GM12878 (cell line): ENCODE data around the gene SLC9A7. TPM values are rescaled to one million over a fixed set of nuclear protein-coding genes. Genes with fewer than 3 reads are reported as not detected.

Experiments used
- BCL11A ChIP-seq: IDR thresholded peaks from 2 replicates; pipeline ENCODE4 v1.6.1; 2011; ENCODE audit warnings: low read depth, low read length
- BRCA1 ChIP-seq: IDR thresholded peaks from 2 replicates; pipeline ENCODE4 v1.6.1; 2011; ENCODE audit warnings: low read depth, low read length, improper control_type of control experiment
- CHD4 ChIP-seq: fragments of 200-600 bp; sonication (generic); IDR thresholded peaks from 2 replicates; pipeline ENCODE4 v1.6.1; 2016; ENCODE audit warnings: mild to moderate bottlenecking
- EGR1 ChIP-seq, 2 experiments: IDR thresholded peaks; 1 replicate in 1 of 2; 2 replicates in 1 of 2; pipeline ENCODE4 v1.6.1; 2011 to 2012; ENCODE audit warnings: low read depth in 2 of 2, low read length in 2 of 2, borderline replicate concordance in 1 of 2, mild to moderate bottlenecking in 1 of 2, moderate library complexity in 1 of 2
- EP300 ChIP-seq, 2 experiments: fragments of 150-350 bp in 1 of 2; IDR thresholded peaks; 2 replicates each; pipeline ENCODE4 v1.6.1; 2011 to 2012; ENCODE audit warnings: low read depth in 2 of 2, low read length in 2 of 2, borderline replicate concordance in 1 of 2, improper control_type of control experiment in 1 of 2, inconsistent platforms in 1 of 2; ENCODE audit not compliant: control insufficient read depth in 1 of 2
- HDGF ChIP-seq: fragments of 450-650 bp; IDR thresholded peaks from 2 replicates; pipeline ENCODE4 v1.6.1; 2016; ENCODE audit warnings: antibody characterized with exemption
- IKZF2 ChIP-seq, 2 experiments: fragments of 450-650 bp; IDR thresholded peaks; 2 replicates each; pipeline ENCODE4 v1.6.1; 2017; ENCODE audit warnings: mild to moderate bottlenecking in 2 of 2, moderate library complexity in 2 of 2
- LARP7 ChIP-seq: fragments of 450-650 bp; IDR thresholded peaks from 2 replicates; pipeline ENCODE4 v1.6.1; 2017; ENCODE audit warnings: mild to moderate bottlenecking
- MYC ChIP-seq: IDR thresholded peaks from 2 replicates; pipeline ENCODE4 v1.6.1; 2011; ENCODE audit warnings: mild to moderate bottlenecking, low read length, moderate library complexity, inconsistent platforms; ENCODE audit not compliant: insufficient read depth, insufficient replicate concordance, insufficient read length, severe bottlenecking
- NBN ChIP-seq: fragments of 450-650 bp; IDR thresholded peaks from 2 replicates; pipeline ENCODE4 v1.6.1; 2016
- NFYA ChIP-seq: IDR thresholded peaks from 2 replicates; pipeline ENCODE4 v1.6.1; 2011; ENCODE audit warnings: low read depth, mild to moderate bottlenecking, low read length, improper control_type of control experiment, borderline replicate concordance
- NR2F1 ChIP-seq: fragments of 450-650 bp; conservative IDR thresholded peaks from 2 replicates; pipeline ENCODE4 v1.6.1; 2017; ENCODE audit warnings: mild to moderate bottlenecking
- PML ChIP-seq: IDR thresholded peaks from 2 replicates; pipeline ENCODE4 v1.6.1; 2012; ENCODE audit warnings: low read length, inconsistent platforms
- POLR2AphosphoS5 ChIP-seq: IDR thresholded peaks from 2 replicates; pipeline ENCODE4 v1.6.1; 2011; ENCODE audit warnings: mild to moderate bottlenecking, low read length, inconsistent platforms
- RAD21 ChIP-seq: IDR thresholded peaks from 2 replicates; pipeline ENCODE4 v1.6.1; 2011; ENCODE audit warnings: mild to moderate bottlenecking, low read depth, low read length, moderate library complexity; ENCODE audit not compliant: insufficient read depth
- RBBP5 ChIP-seq: fragments of 200-600 bp; sonication (generic); conservative IDR thresholded peaks from 2 replicates; pipeline ENCODE4 v1.6.1; 2016
- SIX5 ChIP-seq: IDR thresholded peaks from 2 replicates; pipeline ENCODE4 v1.6.1; 2011; ENCODE audit warnings: mild to moderate bottlenecking, low read depth, low read length, moderate library complexity; ENCODE audit not compliant: severe bottlenecking
- SKIL ChIP-seq: fragments of 450-650 bp; IDR thresholded peaks from 2 replicates; pipeline ENCODE4 v1.6.1; 2017; ENCODE audit warnings: mild to moderate bottlenecking, low read depth, inconsistent platforms; ENCODE audit not compliant: poor library complexity, severe bottlenecking
- SMARCA5 ChIP-seq: fragments of 450-650 bp; IDR thresholded peaks from 2 replicates; pipeline ENCODE4 v1.6.1; 2017; ENCODE audit warnings: mild to moderate bottlenecking
- SMC3 ChIP-seq: IDR thresholded peaks from 2 replicates; pipeline ENCODE4 v1.6.1; 2011; ENCODE audit warnings: low read length, improper control_type of control experiment, borderline replicate concordance
- SP1 ChIP-seq: IDR thresholded peaks from one replicate; pipeline ENCODE4 v1.6.1; 2011; ENCODE audit warnings: low read depth, low read length
- STAT3 ChIP-seq: IDR thresholded peaks from 2 replicates; pipeline ENCODE4 v1.6.1; 2011; ENCODE audit warnings: low read depth, low read length, improper control_type of control experiment
- SUZ12 ChIP-seq: fragments of 200-600 bp; sonication (generic); IDR thresholded peaks from one replicate; pipeline ENCODE4 v1.6.1; 2018; ENCODE audit warnings: antibody characterized with exemption, mild to moderate bottlenecking; ENCODE audit not compliant: unreplicated experiment
- TAF1 ChIP-seq: IDR thresholded peaks from 2 replicates; pipeline ENCODE4 v1.6.1; 2011; ENCODE audit warnings: mild to moderate bottlenecking, low read depth, low read length, borderline replicate concordance
- ZBTB40 ChIP-seq: fragments of 450-650 bp; IDR thresholded peaks from 2 replicates; pipeline ENCODE4 v1.6.1; 2016; ENCODE audit warnings: mild to moderate bottlenecking, moderate library complexity, borderline replicate concordance
- ZNF384 ChIP-seq: IDR thresholded peaks from 2 replicates; pipeline ENCODE4 v1.6.1; 2012; ENCODE audit warnings: low read depth, mild to moderate bottlenecking, low read length, improper control_type of control experiment, borderline replicate concordance
- polyA plus RNA-seq, 11 experiments: library from polyadenylated mRNA; depleted of rRNA in 4 of 11; unstranded in 6 of 11; stranded (reverse) in 5 of 11; fragments of >200 nt; fragmentation: Nextera tagmentation in 4 of 11; fragmentation: Illumina TruSeq in 1 of 11; extraction: Ambion mirVana in 4 of 11; extraction: Trizol in 1 of 11; gene quantifications; 1 replicate in 1 of 11; 2 replicates in 10 of 11; pipeline versions ENCODE4 v1.2.1 to v1.2.3, GENCODE V29; 2011 to 2016; ENCODE audit warnings: inconsistent platforms in 2 of 11, missing spikeins in 2 of 11, low read depth in 1 of 11
- total RNA-seq, 4 experiments: library from RNA; depleted of rRNA in 3 of 4; stranded (reverse); fragments of >200 nt in 3 of 4; fragmentation: Illumina TruSeq in 1 of 4; extraction: Trizol in 1 of 4; gene quantifications; 2 replicates each; pipeline versions ENCODE4 v1.2.1 to v1.2.3, GENCODE V29; 2013 to 2021

Gene SLC9A7
- total and polyA plus RNA-seq, 10 of the 15 experiments (the other 5 are each of a cell fraction or from before 2014, with no cell fraction given), result 5.0 to 62.8 (median 30.5) TPM

- TF ChIP-seq ZBTB40 (no peak), MYC (no peak), PML (no peak), HDGF (no peak), NBN (no peak), LARP7 (no peak), BCL11A (peak; percentile 35; the same call in 1 of the 2 replicates), SUZ12 (no peak), BRCA1 (no peak), CHD4 (no peak), RBBP5 (no peak), EP300 (IDR thresholded peaks at IDR 0.05; ENCODE audit: borderline replicate concordance in 1 of 2, control insufficient read depth in 1 of 2, low read depth in 2 of 2, low read length in 2 of 2) (0 out of 4 replicates have a peak, but pooled peaks have one; percentile 7 to 26), NFYA (no peak), ZNF384 (no peak), SKIL (no peak), TAF1 (no peak), EGR1 (IDR thresholded peaks at IDR 0.05; ENCODE audit: borderline replicate concordance in 1 of 2, low read depth in 2 of 2, low read length in 2 of 2) (no peak), POLR2AphosphoS5 (no peak), SP1 (no peak), SMC3 (no peak), SIX5 (no peak), STAT3 (no peak), NR2F1 (no peak), SMARCA5 (no peak), IKZF2 (IDR thresholded peaks at IDR 0.05) (peak; percentile 61 to 65; a peak in 3 of 4 replicates), RAD21 (no peak)
Measured at GRCh38 chrX:46791927-46792809, 33.2 kb upstream of the SLC9A7 start (continued).
